ENCODE results near the gene NEK5. TPM values are rescaled to one million over a fixed set of nuclear protein-coding genes. Genes with fewer than 3 reads are reported as not detected.
"Not testable (repeated sequence)": the region's sequence is repeated elsewhere in the genome, so short reads cannot be mapped to it uniquely, and the experiment has no call there.

NEK5 gene
- polyA plus RNA-seq, 5 donors = 3.1 to 6.0 (median 5.3) TPM

GRCh38 chr13:52079891-52080290 lies 49.0 kb downstream of the NEK5 start:
- not testable (repeated sequence) for DNase-seq

DNA sequence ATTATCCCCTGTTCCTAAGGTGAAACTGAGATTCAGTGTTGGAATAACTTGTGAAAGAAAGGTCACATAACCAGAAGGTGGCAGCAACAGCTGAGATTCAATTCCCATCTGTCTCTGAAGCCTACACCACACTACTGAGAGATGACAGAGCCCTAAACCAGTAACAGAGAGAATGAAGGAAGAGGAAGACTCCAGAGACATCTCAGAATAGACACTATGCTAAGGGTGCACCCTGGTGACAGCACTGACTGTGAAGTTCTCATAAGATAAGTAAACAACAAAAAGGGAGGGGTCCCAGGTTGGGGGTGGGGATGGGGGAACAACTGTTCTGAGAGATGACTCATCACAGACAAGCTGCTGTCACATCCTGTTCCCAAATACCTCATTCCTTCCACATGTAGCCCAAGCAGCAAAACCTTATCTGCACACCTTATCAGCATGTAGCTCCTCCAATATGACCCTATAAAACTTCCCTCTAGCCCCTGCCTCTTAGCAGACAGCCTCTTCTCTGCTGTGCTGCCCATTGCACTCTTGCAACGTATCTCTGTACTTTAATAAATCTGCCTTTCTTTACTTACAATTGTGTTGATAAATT lies 57.8 kb downstream of the NEK5 start:
- no peak for DNase-seq

DNA sequence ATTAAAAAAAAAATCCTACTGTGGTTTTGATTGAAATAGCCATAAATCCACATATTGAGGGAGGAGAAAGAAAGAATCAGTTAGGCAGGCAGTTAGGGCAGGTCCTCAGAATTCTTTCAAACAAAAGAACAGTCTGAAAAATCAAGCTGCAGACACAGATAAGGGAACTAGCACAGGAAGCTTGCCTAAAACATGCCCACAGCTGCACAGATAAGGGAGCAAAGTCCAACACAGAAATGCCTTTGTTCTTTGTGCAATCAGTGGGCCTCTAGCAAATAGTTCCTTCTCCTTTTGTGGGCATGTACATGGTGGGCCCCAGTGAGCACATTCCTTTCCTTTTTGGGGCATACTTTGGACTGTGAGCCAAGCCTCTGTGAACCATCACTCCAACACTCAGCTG lies 61.6 kb downstream of the NEK5 start:
- DNase-seq = no peak

DNA sequence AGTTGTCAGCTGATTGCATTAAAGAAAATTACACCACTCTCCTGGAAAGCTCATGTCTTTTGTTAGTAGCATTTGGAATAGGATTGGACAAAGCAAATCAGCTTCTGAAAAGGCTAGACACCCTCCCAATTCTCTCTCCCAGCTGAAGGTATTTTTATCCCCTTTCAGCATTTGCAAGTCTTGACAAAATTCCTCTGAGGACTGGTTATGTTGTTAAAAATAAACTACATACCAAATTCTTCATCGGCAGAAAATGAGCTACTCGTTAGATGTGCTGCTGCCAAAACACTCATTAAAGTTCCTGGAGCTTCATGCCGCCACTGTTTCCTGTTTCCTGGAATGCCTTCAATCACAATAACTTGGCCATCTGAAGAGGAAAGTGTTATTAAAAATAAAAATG lies 67.3 kb downstream of the NEK5 start:
- DNase-seq = no peak

- DNase-seq = not testable (repeated sequence)
These were observed 67.8 kb downstream of the NEK5 start for GRCh38 chr13:52061064-52061463.

- DNase-seq = no peak
These were observed 75.4 kb downstream of the NEK5 start for GRCh38 chr13:52053460-52053859.

DNA sequence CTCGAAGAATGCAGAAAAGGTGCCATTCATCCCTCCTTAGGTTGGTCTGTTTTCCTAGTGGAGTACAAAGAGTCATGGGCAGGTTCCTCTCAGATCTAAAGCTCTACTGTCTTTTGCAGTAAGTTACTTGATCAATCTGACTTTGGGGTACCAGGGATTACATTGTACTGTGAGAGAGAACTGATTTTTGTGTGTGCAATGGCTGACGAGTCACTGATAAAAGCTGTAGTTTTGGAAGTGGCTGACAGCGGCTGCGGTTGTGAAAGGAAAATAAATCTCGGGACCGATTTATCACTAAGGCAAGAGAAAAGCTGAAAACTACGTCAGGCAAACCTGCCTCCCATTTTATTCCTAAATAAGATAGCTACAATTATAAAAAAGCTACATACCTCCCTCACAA lies 77.5 kb downstream of the NEK5 start:
- no peak for DNase-seq

DNA sequence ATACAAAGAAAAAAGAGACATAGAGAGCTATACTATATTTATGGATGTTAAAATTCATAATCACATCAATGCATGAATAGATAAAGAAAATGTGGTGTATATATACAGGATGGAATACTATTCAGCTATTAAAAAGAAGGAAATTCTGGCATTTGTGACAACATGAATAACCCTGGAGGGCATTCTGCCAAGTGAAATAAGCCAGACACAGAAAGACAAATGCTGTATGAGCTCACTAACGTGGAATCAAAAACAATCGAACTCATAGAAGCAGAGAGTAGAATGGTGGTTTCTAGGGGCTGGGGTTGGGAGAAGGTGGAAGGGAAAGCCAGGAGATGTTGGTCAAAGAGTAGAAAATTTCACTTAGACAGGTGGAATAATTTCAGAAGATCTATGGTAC lies 80.4 kb downstream of the NEK5 start:
- no peak for DNase-seq

DNA sequence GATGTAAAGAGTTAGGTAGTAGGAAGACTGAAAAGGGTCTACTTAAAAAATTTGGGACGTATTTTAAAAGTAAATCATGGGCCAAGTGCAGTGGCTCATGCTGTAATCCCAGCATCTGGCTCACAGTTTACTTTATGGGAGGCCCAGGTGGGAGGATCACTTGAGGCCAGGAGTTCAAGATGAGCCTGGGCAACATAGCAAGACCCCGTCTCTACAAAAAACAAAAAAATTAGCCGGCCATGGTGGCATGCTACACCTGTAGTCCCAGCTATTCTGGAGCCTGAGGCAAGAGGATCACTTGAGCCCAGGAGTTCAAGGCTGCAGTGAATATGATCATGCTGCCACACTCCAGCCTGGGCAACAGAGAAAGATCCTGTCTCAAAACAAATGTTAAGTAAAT lies 81.4 kb downstream of the NEK5 start:
- DNase-seq = no peak

- no peak for DNase-seq
These were observed 85.2 kb downstream of the NEK5 start for GRCh38 chr13:52043675-52044074.

GRCh38 chr13:52036037-52036436 lies 92.8 kb downstream of the NEK5 start:
- no peak for DNase-seq

GRCh38 chr13:52034616-52035226 lies 94.2 kb downstream of the NEK5 start:
- no peak for DNase-seq

DNA sequence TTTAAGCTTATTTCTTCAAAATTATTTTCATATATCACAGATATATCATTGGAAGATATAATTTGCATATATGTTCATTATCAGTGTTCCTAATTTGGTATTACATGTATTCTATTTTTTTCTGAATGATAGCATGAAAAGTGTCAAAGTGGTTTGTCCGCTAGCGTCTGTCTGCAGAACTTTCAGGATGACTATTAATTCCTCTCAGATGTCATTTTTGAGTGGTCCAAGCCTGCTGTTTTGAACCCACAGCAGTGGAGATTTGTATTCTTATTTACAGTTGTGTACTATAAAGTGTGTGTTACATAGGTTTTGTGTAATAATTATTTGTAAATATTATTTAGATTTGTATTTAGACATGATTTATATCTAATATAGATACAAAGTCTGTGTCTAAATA lies 95.8 kb downstream of the NEK5 start:
- no peak for DNase-seq

DNA sequence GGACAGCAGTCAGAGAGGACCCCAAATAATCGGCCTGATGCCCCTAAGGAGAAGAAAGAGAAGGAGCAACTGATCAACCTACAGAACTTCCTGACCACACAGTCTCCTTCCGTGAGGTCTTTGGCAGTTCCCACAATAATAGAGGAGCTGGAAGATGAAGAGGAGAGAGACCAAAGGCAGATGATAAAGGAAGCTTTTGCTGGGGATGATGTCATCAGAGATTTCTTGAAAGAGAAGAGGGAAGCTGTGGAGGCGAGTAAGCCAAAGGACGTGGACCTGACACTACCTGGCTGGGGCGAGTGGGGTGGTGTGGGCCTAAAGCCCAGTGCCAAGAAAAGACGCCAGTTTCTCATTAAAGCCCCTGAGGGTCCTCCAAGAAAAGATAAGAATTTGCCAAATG lies 98.5 kb downstream of the NEK5 start:
- not testable (repeated sequence) for DNase-seq

GRCh38 chr13:52029569-52029968 lies 99.3 kb downstream of the NEK5 start:
- no peak for DNase-seq

GRCh38 chr13:52027832-52028231 lies 101.0 kb downstream of the NEK5 start:
- DNase-seq = no peak

GRCh38 chr13:52026246-52026626 lies 102.6 kb downstream of the NEK5 start:
- no peak for DNase-seq

GRCh38 chr13:52025475-52026245 lies 103.2 kb downstream of the NEK5 start:
- no peak for DNase-seq

DNA sequence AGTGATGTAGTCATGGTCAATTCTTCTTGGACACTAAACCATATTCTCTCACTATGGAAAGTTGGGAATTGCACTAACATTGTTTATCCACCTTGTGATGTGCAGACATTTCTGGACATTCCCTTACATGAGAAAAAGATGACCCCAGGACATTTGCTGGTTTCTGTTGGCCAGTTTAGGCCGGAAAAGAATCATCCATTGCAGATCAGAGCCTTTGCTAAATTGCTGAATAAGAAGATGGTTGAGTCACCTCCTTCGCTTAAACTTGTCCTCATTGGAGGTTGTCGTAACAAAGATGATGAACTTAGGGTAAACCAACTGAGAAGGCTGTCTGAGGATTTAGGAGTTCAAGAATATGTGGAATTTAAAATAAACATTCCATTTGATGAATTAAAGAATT lies 104.4 kb downstream of the NEK5 start, which contains the start of gene UTP14C:
TSS of gene UTP14C (plus strand) at position 211 of the 400 bp plus-strand sequence. CDS start 4,114 bp downstream, outside the sequence.
- no peak for DNase-seq

DNA sequence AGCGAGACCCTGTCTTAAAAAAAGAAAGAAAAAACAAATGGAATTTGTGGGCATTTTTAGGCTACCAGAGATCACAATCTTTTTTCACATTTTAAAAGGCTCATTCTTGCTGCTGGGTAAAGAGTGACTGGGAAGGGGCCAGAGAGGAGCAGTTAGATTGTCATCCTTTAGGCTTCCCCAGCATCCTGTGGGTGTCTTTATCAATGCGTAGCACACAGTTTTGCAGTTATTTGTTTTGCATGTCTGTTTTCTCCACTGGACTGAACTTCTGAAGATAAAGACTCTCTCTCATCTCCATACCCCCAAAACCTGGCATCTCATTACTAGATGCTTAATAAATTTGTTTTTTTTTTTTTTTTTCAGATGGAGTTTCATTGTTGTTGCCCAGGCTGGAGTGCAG lies 106.5 kb downstream of the NEK5 start:
- DNase-seq = no peak

DNA sequence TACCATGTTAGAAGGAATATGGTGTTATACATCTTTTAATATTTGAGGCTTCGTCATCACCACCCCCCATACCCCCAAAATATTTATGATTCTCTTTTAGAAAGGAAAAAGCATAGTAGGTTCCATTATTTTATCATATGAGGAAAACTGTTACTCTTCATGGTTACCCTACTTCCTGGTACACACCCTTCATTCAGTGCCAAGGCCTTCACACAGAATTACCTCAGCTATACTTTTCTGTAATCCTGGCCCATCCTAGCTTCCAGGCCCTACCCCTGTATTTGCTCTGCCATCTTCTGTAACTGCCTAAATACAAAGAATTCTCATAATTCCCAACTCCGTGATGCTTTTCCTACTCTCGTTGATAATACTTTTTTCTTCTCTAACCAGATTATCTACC lies 108.7 kb downstream of the NEK5 start:
- no peak for DNase-seq

GRCh38 chr13:52016296-52016695 lies 112.6 kb downstream of the NEK5 start:
- DNase-seq = no peak

- no peak for DNase-seq
These were observed 116.4 kb downstream of the NEK5 start for GRCh38 chr13:52012512-52012836.

Data from right lung (tissue), 5 donors.